ENCODE results near the gene CBFA2T2.
"Not testable (repeated sequence)": the region's sequence is repeated elsewhere in the genome, so short reads cannot be mapped to it uniquely, and the experiment has no call there.

CBFA2T2 gene

DNA sequence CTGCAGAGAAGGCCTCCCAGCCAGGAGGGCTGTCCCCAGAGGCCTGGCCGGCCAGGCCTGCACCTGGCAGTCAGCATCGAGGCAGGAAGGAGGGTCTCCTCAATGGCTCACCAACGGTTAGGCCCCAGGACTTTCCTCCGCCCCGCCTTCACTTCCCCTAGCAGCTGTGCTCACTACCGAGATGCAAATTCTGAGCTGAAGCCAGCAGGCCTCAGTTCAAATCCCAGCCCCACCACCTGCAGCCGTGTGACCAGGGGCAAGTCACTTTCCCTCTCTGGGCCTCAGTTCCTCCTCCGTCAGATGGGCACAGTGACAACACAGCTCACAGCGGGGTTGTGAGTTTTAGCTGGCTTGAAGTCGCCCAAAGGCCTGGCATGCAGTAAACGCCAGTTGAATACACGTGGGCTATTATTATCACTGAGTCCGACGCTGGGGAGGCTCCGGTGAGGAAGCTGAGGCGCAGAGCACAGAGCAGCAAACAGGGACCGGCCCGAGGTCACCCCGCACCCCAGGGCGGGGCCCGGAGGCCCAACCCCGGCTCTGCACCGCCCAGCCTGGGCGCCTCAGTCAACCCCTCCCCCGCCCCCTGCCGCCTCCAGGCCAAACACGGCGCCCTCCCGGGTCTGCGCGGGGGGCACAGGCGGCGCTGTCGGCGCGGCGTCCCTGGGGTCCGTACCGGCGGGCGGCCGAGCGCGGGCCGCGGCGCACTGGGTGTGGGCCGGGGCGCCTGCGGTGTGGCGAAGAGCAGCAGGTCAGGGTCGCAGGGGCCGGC lies 195.6 kb downstream of the CBFA2T2 start:
- DNase-seq = peak; percentile 71

GRCh38 chr20:33686100-33686983 lies 196.4 kb downstream of the CBFA2T2 start, which contains the start of gene E2F1:
TSS of gene E2F1 (minus strand) at chr20:33686385. CDS start at chr20:33686264, 121 bp downstream.
- DNase-seq = peak; percentile 95

GRCh38 chr20:33686984-33687366 lies 197.1 kb downstream of the CBFA2T2 start:
- no peak for DNase-seq

GRCh38 chr20:33687370-33687915 lies 197.5 kb downstream of the CBFA2T2 start:
- no peak for DNase-seq

DNA sequence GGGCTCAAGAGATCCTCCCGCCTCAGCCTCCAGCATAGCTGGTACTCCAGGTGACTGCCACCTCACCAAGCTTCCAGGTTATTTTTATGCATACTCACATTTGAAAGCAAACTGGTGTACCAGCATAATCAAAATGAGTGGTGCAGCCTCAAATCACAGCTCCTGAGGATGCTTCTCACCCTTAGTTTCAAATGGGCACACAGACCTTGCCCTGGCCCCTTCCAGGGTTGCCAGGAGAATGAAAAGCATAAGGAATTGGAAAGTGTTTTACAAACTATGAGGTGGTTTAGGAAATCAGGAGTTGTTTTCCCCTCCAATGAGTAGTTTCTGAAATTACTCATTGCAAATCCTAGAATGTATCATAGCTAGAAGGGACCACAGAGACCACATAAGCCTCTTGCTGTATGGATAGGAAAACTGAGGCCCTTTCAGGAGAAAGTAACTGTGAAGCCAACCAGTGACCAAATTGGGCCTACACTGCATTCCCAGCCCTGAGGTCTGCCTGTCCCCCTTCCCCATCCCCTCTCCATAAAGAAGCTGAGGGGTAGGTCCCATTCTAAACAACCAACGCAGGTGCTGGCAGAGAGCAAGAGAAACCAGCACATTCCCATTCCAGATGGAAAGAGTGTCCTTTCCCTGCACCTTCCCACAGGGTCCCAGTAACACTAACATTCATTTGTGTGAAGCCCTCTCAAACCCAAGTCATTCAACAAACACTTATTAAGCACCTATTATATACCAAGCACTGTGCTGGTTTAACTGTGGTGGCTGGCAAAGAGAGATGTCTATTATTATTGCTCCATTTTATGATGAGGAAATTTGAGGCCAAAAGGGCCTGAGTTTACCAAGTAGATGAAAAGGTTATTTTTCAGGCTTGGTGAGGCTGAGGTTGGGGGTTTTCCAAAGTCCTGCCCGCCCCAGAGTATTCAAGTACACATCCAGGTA lies 198.4 kb downstream of the CBFA2T2 start:
- DNase-seq = no peak

GRCh38 chr20:33688938-33689424 lies 199.1 kb downstream of the CBFA2T2 start:
- no peak for DNase-seq

DNA sequence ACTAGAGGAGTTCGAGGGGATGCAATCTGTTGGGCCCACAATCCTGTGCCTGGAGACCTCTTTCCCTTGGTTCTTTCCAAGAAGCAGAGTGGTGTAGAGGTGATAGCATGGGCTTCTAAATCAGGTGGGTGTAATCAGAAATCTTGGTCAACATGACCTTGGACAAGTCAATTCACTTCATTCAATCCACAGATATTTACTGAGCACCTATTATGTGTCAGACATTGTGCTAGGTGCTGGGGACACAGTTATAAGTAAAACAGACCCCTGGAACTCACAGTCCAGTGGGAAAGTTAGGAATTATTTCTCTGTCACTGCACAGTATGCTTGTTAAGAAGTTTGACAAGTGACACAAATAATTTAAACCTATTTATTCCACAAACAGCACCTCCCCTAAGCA lies 199.6 kb downstream of the CBFA2T2 start:
- no peak for DNase-seq

DNA sequence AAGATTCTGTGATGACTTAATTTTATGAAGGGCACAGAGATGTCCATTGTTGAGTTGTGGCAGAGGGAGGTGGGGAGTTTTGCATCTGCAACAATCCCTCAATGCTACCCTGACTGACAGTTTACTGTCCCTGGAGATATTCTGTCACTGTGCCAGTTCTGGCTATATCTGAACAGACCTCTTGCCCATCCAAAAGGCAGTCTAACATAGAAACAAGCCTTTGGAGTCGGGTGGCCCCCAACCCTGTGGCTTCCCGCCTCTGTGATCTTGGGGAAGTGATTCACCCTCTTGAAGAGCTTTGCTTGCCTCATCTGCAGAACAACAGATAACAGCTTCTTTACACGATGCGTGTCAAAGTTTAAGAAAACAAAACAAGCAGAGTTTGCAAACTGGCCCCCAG lies 200.1 kb downstream of the CBFA2T2 start:
- no peak for DNase-seq

- DNase-seq = no peak
Measured at GRCh38 chr20:33693289-33693688, 203.4 kb downstream of the CBFA2T2 start.

GRCh38 chr20:33693741-33694638 lies 204.1 kb downstream of the CBFA2T2 start:
- DNase-seq = no peak

GRCh38 chr20:33694639-33695012 lies 204.7 kb downstream of the CBFA2T2 start:
- DNase-seq = no peak

DNA sequence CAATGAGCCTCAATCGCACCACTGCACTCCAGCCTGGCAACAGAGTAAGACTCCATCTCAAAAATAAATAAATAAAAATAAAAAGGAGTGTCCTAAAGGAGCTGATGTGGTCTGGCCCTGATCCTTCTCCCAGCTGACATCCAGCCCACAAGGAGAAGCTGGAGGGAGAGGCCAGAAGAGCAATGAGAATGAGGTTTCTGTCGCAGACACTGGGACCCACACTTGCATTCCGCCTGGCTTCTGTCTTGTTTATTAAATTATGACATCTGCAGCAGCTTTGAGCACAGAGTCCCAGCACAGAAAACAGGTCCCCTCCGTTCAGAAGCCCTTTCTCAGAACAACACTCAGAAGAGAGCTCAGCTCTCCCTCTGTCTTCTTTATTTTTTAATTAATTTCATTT lies 206.6 kb downstream of the CBFA2T2 start:
- no peak for DNase-seq

DNA sequence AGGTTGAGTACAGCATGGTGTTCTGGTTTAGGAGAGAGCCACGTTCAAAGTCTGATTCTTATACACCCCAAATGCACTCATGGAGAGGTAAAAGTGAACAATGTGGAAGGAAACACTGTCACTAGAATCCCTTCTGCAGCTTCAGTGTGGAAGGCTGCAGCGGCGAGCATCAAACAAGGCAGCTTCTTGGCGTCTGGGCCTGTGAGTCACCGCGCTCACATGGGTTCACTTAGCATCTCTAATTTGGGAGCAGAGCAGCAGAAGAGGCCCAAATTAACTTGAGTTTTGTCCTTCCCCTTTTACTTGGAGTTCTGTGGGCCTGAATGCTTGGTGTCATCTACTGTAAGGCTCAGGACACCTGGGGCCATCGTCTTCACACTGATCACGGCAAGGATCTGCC lies 207.2 kb downstream of the CBFA2T2 start:
- DNase-seq = no peak

- not testable (repeated sequence) for DNase-seq
Measured at GRCh38 chr20:33698966-33699365, 209.1 kb downstream of the CBFA2T2 start.
